ENCODE results near the gene LRIT2.
A peak's percentile ranks its signal among the peaks of the same experiment; 100 is the strongest.

LRIT2 gene

DNA sequence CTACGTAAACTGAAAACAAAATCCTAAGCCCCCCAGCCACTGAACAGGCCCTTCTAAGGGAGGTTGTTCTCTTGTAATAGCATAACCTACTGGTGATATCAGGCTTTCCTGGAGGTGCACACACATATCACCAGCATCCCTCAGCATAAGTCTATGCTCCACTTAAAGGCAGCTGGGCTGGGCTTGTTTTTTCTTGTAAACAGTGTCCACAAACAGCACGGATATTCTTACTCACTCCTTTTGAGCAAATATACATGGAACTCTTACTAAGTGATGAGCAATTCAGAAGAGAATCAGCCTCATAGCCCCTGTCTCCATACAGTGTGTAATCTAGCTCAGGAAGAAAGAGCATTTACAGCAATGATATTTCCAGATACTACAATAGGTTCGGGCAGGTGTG is 13.6 kb upstream of the LRIT2 start:
- no peak for DNase-seq

DNA sequence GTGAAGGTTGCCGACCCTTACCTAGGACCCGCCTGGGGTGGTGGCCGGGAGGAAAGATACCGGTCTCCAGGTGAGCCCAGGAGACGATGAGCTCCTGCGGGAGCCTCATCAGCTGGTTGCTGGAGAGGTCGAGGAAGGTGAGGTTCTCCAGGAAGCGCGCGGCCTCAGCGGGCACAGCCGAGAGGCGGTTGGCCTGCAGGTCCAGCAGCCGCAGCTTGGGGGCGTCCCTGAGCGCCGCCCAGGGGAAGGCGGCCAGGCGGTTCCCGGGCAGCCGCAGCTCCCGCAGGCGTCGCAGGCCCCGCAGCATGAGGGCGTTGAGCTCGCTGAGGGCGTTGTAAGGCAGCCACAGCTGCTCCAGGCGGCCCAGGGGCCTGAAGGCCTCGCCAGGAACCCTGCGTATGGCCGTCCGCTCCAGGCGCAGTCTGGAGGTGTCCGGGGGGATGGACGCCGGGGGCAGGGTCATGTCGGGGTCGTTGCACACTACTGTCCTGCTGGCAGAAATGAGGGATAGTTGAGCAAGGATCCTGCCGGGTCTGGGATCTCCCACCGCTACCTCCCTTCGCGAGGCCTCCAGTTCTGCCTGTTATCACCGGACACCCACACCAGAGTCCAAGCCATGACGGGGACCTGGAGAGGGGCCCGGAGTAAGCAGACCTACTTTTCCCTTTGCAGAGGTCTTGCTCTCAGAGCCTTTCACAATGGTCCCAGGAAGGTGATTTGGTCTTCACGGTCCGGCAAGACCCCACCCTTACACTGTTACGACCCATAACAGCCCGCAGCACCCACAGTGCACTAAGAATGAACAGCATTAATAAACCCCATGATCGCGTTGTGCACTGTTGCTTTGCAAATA is 12.1 kb upstream of the LRIT2 start:
- no peak for DNase-seq

DNA sequence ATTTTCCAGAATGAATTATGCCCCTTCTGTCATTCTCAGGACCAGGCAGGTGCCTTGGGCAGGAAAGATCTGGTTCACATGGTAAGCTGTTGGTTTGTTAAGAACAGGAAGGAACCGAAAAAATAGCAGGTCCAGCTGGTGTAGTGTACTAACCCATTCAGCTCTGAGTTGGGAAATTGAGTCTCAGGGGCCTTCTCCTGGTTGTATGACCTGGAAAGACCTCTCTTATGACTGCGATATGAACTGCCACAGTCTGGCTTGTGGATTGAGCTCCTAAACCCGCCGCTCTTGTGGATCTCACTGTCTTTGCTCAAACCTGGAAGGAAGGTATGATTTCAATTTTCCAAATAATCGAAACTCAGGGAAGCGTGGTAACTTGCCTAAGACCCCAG is 11.5 kb upstream of the LRIT2 start:
- no peak for DNase-seq

DNA sequence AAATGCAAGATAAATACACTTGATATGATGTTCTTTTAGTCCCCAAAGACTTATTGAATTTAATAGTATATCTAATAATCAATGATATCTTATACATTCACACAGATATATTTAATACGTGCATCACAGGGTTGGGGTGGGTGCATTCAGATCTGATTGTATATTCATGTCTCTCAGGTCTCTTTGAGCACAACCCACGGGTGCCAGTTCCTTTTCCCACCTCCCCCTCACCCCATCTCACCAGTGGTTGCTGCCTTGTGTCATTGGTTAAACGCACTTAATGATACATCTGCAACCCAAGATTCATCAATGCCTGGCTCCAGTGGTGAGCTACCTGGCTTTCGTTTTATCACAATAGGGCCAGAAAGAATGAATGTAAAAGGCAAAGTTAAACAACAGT is 9.8 kb upstream of the LRIT2 start:
- DNase-seq = no peak

DNA sequence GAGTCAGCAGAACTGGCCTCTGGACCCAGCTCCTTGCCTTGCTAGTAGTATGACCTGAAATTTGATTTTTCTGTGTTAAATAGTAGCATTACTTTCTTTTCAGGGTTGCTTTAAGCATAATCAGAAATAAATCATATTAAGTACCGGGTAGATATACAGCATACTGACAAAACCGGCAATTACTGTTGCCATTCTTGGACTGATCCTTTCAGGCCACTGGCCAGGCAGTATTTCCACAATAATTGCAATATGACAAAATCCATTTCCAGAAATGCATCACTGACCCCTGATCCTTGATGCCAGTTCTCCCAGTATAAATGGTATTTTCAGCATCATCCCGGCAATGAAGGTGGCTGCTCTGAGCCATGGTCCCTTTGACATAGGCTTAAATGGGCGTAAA is 9.1 kb upstream of the LRIT2 start:
- no peak for DNase-seq

DNA sequence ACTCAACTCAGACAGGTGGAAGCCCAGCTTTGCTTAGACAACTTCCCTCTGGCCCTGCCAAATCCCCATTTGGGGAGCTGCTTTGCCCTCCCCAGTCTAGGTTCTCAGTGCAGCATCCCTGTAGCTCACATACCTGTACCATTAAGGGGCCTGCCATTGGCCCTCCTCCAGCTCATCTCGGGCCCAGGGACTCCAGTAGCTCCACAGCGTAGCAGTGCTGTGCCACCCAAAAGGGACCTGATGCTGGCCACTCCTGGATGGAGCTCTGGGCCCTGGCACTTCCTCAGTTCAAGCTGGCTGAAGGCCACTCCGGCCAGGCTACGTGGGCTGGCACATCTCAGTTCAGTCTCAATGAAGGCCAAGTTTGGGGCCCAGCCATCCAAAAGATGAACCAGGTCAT is 8.6 kb upstream of the LRIT2 start:
- DNase-seq = no peak

DNA sequence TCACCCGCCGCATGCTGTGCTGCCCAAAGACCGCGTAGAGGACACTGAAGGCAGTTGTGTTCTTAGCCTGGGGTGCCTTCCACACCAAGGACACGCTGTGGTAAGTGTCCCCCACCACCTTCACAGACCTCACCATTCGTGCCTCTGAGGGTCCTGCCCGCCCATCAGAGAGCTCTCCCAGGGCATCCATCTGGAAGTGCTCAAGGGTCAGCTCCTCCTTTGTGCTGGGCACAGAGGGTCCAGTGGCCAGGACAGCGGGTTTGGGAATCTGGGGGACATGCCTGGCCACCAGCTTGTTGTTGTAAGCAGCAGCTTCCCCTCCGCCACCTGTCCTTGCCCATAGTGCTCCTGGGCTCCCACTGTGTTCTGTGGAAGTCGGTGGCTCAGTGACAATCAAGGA is 7.0 kb upstream of the LRIT2 start:
- DNase-seq = no peak

DNA sequence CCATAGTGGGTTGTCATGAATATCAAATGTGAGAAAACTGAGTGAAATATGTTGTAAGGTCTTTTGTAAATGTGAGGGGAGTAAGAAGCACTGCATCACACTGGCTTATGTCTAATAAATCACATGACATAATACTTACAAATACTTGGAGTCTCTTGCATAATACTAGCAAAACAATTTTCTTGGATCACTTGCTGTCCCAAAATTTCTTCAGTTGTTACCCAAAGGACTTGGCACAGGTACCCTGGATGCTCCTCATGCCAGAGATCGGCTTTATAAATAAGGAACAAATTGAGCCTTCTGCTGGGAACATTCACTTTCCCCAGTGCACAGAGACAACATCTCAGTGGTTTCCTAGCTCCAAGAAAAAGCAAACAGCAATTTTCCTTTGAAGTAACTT is 5.0 kb upstream of the LRIT2 start:
- no peak for DNase-seq

DNA sequence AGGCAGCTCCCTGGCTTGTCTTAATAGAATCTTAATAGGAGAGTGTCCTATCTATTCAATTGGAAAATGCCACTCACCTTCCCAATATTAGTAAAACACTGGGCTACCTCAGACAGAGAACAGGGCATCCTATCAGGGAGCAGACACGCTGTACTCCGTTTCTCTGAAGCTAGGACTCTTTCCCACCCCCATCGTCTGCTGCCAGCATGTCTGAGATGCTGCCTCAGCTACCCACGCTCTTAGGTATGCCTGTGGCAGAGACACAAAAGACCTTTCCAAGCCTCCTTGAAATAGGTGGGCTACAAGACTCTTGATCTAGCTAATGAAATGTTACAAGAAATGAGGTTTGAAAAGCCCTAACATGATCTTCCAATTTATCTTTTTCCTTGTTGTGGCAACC is 2.5 kb upstream of the LRIT2 start:
- DNase-seq = no peak

DNA sequence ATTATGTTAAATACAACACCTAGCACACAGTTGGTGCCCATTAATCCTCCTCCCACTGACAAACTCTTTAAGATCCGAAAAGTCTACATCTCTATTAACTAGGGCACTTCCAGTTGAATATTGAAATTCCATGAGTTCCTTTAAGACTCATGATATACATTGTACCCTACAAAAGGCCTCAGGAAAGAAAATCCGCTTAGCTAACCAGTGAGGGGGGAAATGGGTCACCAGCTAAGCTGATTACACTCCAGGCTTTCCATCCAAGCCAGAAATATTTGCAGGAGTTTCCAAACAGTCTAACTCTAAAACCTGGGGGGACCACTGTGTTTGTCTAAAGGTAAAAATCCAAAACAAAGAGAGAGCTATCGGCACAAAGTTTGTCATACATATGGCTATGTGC is 1.3 kb upstream of the LRIT2 start:
- DNase-seq = no peak

DNA sequence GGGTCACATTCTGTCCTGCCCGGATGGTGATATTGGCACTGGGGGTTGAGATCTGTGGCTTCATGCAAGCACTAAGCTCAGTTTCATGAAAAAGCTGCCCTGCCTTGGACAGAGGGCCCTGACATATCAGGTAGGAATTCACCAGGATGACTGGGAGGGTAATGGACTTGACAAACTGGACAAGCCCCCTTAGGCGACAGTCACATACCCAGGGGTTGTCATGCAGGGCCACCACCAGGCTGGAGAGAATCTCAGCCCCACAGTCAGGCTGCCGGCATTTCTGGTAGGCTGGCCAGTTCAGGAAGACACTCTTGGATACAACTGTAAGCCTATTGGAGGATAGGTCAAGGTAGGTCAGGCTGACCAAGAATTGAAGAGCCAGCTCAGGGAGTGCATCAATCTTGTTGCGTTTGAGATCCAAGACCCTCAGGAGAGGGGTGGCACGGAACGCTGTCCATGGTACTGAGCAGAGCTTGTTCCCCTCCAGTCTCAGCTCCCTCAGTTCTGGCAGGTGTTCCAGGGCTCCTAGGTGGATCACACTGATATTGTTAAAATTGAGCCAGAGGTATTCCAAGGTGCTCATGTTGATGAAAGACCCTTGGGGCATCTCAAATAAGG is 824 bp downstream of the LRIT2 start:
- DNase-seq = no peak

DNA sequence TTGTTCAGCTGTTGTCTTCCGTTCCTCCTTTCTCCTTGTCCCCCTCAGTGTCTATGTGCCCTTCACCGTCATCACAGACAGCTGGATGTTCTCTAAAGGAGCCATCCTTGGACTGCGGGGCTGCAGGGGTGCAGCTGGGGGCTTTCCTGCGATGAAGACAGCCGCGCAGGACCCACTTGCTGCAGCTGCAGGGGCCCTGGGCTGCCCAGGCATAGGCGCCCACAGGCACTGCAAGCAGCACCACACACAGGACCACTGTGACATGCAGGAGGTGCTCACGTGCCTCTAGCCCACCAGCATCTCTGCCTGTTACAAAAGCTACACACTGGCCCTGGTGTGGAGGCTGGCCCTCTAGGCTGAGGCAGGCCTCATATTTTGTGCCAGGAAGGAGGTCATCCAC is 3.4 kb downstream of the LRIT2 start:
- no peak for DNase-seq

DNA sequence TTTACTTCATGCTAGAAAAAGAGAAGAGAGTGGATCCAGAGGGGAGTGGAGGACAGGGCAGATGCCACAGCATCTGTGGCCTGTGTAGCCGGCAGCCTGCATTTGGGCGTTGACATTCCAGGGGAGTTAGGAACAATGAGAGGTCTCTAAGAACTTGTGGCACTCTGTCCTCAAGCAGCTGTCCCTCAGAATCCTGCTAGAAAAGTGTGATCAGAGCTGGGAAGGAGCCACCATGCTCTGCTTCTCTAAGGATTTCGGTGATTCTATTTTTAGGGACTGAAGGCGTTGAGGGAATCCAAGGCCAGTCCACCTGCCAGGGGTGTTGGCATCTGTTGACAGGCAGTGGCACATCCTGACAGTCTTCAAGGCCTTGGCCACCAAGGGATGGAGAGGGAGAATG is 7.6 kb downstream of the LRIT2 start:
- no peak for DNase-seq

DNA sequence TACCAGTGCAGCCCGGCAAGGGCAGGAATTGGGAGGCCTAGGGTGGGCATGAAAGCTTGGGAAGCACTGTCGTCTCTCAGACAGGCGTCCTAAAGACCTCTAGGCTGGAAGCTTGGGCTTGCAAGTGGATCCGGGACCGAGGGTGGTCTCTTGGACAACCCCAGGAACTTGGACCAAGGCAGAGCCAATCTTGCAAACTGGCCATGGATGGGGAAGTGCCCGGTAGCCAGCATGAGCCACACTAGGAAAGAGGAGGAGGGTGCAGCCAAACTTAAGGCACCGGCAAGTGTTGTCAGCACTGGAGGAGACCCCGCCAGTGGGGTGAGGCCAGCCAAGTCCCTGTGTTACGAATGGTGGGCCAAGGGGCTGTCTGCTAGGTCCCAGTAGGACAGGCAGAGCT is 8.5 kb downstream of the LRIT2 start:
- DNase-seq = no peak

DNA sequence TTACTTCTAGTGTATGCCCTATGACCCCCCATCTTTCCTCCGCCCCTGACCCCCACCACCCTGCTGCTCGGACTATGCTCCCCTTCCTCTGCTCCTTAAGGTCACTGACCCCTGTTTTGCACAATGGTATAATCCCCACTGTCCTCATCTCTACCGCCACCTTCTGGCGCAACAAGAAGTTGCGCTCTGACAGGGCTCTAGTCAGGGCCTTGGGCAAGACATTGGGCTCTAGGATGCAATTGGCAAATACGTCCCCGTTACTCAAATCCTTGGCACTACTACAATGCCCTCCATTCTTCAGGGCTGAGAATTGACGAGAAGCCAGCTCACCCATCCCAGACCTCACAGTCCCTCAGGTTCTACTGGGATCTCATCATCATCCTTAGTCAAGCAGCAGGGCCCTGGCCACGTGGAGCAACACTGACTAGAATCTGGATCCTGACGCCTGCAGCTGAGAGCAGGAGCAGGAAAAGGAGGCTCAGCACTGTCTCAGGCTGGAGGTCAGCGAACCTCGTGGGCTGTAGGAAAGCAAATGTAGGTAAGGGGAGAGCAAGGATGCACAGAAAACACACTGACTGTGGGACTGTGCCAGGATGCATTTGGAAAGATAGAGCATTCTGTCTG is 10.6 kb downstream of the LRIT2 start:
- no peak for DNase-seq

DNA sequence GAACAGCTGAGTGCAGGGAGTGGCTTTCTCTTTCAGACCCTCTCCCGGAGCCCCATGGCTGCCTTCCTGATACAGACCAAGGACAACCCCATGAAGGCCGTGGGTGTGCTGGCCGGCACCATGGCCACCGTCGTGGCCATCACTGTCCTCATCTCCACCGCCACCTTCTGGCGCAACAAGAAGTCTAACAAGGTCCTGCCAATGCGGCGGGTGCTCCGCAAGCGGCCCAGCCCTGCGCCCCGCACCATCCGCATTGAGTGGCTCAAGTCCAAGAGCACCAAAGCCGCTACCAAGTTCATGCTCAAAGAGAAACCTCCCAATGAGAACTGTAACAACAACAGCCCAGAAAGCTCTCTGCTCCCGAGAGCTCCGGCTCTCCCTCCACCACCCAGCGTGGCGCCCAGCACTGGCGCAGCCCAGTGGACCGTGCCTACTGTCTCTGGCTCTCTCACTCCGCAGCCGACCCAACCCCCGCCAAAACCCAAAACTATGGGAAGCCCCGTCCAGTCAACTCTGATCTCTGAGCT is 11.2 kb downstream of the LRIT2 start:
- DNase-seq = no peak

DNA sequence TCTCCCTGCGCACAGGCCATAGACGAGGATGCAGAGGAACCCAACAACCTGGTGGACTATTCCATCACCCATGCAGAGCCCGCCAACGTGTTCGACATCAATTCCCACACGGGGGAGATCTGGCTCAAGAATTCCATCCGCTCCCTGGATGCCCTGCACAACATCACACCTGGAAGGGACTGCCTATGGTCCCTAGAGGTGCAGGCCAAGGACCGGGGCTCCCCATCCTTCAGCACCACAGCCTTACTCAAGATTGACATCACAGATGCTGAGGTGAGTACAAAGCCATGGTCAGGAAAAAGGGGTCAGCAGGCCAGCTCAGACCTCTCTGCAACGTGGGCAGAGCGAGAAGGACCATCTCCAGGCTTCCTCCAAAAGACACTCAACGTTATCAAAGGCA is 12.3 kb downstream of the LRIT2 start:
- DNase-seq = no peak

DNA sequence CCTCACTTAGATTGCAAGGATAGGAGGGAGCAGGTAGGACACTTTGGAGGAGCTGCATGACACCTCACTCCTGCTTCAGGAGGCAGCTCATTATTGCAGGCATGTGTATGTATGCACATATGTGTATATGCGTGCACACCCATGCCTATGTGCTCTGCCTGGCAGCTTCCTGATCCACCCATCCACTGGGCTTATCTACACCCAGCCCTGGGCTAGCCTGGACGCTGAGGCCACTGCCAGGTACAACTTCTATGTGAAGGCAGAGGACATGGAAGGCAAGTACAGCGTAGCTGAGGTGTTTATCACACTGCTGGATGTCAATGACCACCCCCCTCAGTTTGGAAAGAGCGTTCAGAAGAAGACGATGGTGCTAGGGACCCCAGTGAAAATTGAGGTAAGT is 13.3 kb downstream of the LRIT2 start:
- no peak for DNase-seq

DNA sequence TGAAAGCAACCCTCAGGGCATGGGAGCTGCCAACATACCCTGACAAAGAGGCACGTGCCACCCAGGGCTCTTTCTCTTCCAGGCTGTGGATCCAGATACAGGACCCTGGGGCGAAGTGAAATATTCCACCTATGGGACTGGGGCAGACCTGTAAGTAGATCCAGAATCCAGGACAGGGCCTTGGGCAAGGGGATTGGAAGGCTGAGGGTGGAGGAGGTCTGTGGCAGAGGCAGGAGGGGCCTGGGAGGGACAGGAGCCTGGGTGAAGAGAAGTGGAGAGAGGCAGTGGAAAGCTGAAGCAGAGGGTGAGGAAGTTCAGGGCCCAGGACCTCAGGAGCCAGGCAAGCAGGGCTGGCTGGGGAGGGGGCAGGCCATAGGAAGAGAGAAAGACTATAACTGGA is 13.8 kb downstream of the LRIT2 start:
- no peak for DNase-seq

DNA sequence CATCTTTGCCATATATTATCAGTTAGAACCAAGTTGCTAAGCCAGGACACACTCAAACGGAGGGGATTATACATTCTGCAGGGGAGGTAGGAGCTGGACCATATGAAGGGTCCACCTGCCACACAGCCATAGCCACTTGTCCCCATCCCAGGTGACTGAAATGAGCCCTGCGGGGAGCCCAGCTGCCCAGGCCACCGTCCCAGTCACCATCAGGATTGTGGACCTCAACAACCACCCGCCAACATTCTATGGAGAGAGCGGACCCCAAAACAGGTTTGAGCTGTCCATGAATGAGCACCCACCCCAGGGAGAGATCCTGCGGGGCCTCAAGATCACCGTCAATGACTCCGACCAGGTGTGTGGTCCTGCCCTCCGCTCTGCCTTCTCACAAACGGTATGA is 17.3 kb downstream of the LRIT2 start:
- DNase-seq = no peak

DNA sequence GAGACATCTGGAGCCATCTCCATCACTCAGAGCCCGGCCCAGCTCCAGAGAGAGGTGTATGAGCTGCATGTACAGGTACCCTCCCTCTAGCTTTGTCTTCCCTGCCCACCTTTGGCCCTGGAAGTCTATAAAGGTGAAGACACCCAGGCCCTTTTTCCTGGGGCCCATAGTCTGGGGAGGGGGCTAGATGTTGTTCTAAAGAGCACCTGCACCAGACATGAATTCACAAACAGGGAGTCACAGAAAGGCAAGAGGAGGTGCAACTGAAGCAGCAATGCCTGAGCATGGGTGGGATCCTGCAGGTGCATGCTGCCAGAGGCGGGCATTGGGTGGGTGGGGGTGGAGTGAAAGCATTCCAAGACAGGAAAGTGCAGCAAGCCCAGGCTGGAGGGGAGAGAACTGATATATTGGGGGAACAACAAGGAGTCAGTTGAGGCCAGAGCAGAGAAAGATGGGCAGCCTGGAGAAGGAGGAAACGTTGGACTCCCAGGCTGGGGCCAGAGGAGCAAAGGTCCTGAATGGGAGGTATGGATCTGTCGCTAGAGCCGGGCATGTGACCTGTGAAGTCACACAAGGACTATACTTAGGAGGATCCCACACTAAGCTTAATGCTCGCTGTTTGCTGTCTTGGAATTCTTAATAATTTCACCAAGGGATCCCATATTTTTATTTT is 19.4 kb downstream of the LRIT2 start:
- DNase-seq = no peak

DNA sequence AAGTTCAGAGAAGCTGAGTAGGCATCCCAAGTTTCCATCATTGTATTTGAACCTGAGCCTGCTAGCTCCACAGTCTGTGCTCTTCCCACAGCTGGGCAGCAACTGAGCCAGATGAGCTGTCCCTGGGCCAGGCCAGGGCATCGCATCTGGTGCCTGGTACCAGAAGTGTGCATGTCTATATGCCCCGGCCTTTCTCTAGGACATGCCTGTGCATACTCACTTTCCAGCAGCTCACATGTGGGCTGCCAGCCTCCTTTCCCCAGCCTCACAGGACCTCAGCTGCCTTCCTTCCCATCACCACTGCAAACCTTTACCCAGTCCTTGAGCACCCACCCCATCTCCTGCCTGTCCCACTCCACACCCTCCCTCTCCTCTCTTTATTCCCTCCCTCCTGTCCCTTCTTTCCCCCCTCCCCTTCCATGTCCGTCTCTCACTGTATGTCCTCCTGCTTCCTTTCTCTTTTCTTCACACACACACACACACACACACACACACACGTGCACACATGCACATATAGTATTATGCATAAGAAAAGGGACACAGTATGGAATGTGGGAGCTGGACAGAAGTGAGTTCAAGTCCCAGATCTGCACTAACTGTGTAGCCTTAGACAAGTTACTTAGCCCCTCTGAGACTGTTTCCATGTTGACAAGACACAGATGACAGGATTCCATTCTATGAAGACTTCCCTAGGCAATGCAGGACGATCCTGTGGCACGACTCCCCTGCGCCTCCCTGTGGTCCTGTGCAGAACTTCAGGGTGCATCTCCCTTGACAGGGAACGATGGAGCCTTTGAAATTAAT is 20.1 kb downstream of the LRIT2 start:
- peak; percentile 30 for DNase-seq

DNA sequence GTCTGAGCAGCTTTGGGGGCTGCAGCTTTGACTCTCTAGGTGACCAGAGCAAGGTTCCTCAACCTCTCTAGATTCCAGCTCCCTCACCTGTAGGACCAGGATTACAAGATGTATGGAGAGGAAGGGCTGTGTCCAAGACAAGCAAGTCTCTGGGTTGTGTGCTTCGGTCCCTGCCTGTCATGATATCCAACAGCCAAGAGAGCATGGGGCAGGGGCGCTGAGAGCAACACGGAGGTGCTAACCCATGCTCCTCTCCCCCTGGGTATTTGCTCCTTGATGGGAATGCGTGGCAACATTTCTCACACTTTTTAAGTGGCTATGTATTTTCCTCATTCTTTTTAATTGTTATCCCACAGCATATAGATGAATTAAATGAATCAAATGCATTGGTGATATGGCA is 20.7 kb downstream of the LRIT2 start:
- DNase-seq = no peak

Measured in activated T-cell treated with anti-CD3 and anti-CD28 coated beads for 4 hours (primary cell).